GM18907 (cell line): ENCODE measurements around the gene HSF5.

ENCODE experiments used
- ATAC-seq: cut with Tn5 transposase; IDR thresholded peaks from one replicate; pipeline ENCODE4 v1.9.1; 2021; ENCODE audit warnings: mild to moderate bottlenecking, moderate library complexity; ENCODE audit not compliant: unreplicated experiment

HSF5 gene

GRCh38 chr17:58487589-58488427 is at the start of gene HSF5:
Gene HSF5 (minus strand): TSS chr17:58488408. CDS start chr17:58488274, 134 bp downstream.
- ATAC-seq = peak; percentile 65

- no peak for ATAC-seq
Measured at GRCh38 chr17:58537266-58537665, 49.1 kb upstream of the HSF5 start.

- ATAC-seq = no peak
Measured at GRCh38 chr17:58536542-58536941, 48.3 kb upstream of the HSF5 start.

GRCh38 chr17:58535431-58535830 is 47.2 kb upstream of the HSF5 start:
- ATAC-seq = no peak

GRCh38 chr17:58534901-58535421 is 46.8 kb upstream of the HSF5 start:
- ATAC-seq = no peak

- no peak for ATAC-seq
Measured at GRCh38 chr17:58534331-58534730, 46.1 kb upstream of the HSF5 start.

- no peak for ATAC-seq
Measured at GRCh38 chr17:58533616-58534188, 45.5 kb upstream of the HSF5 start.

GRCh38 chr17:58532555-58532951 is 44.3 kb upstream of the HSF5 start:
- no peak for ATAC-seq

- peak; percentile 50 for ATAC-seq
Measured at GRCh38 chr17:58531661-58532554, 43.7 kb upstream of the HSF5 start.

- ATAC-seq = no peak
Measured at GRCh38 chr17:58531122-58531521, 42.9 kb upstream of the HSF5 start.

- no peak for ATAC-seq
Measured at GRCh38 chr17:58530655-58531054, 42.4 kb upstream of the HSF5 start.

GRCh38 chr17:58529275-58529674 is 41.1 kb upstream of the HSF5 start:
- no peak for ATAC-seq

GRCh38 chr17:58528443-58528842 is 40.2 kb upstream of the HSF5 start:
- ATAC-seq = no peak

- no peak for ATAC-seq
Measured at GRCh38 chr17:58527949-58528348, 39.7 kb upstream of the HSF5 start.

GRCh38 chr17:58527306-58527705 is 39.1 kb upstream of the HSF5 start:
- ATAC-seq = no peak

- no peak for ATAC-seq
Measured at GRCh38 chr17:58525239-58525638, 37.0 kb upstream of the HSF5 start.

- no peak for ATAC-seq
Measured at GRCh38 chr17:58521680-58522079, 33.5 kb upstream of the HSF5 start.

GRCh38 chr17:58520843-58521430 is 32.7 kb upstream of the HSF5 start:
- ATAC-seq = no peak

GRCh38 chr17:58517928-58518609 is 29.9 kb upstream of the HSF5 start:
- ATAC-seq = peak; percentile 86

GRCh38 chr17:58517378-58517927 is 29.2 kb upstream of the HSF5 start:
- ATAC-seq = no peak
